Measurements from ENCODE around the gene DCBLD1.

DCBLD1 gene

GRCh38 chr6:117555882-117556498, 73.5 kb downstream of the DCBLD1 start:
- no peak overlapping the region for H3K4me3 ChIP-seq (ENCODE audit: low read depth, low read length)
- in situ Hi-C loops (cut with HindIII; ENCODE audit: low sequenced_read_pairs), result no loop called here
- TF ChIP-seq CTCF (IDR thresholded peaks at IDR 0.05; ENCODE audit: low read depth, low read length), result peak; percentile 68
- peak; percentile 55 for DNase-seq (ENCODE audit: low read depth, low spot score)

- in situ Hi-C loops (cut with HindIII; ENCODE audit: low sequenced_read_pairs), result no loop called here
- no peak overlapping the region for H3K4me3 ChIP-seq (ENCODE audit: low read depth, low read length)
- TF ChIP-seq CTCF (IDR thresholded peaks at IDR 0.05; ENCODE audit: low read depth, low read length), result no peak
- no peak for DNase-seq (ENCODE audit: low read depth, low spot score)
These were observed 75.5 kb downstream of the DCBLD1 start for GRCh38 chr6:117557951-117558350.

GRCh38 chr6:117558818-117559217, 76.3 kb downstream of the DCBLD1 start:
- no peak for DNase-seq (ENCODE audit: low read depth, low spot score)
- no peak overlapping the region for H3K4me3 ChIP-seq (ENCODE audit: low read depth, low read length)
- TF ChIP-seq CTCF (IDR thresholded peaks at IDR 0.05; ENCODE audit: low read depth, low read length), result no peak
- in situ Hi-C loops (cut with HindIII; ENCODE audit: low sequenced_read_pairs), result no loop called here

GRCh38 chr6:117559299-117559698, 76.8 kb downstream of the DCBLD1 start:
- in situ Hi-C loops (cut with HindIII; ENCODE audit: low sequenced_read_pairs), result no loop called here

GRCh38 chr6:117561128-117561527, 78.7 kb downstream of the DCBLD1 start:
- DNase-seq (ENCODE audit: low read depth, low spot score), result no peak
- no peak for TF ChIP-seq CTCF (IDR thresholded peaks at IDR 0.05; ENCODE audit: low read depth, low read length)
- H3K4me3 ChIP-seq (ENCODE audit: low read depth, low read length), result no peak overlapping the region
- in situ Hi-C loops (cut with HindIII; ENCODE audit: low sequenced_read_pairs), result no loop called here

More at GRCh38 chr6:117559299-117559698, 76.8 kb downstream of the DCBLD1 start:
- TF ChIP-seq CTCF (IDR thresholded peaks at IDR 0.05; ENCODE audit: low read depth, low read length), result no peak
- DNase-seq (ENCODE audit: low read depth, low spot score), result no peak
- H3K4me3 ChIP-seq (ENCODE audit: low read depth, low read length), result no peak overlapping the region

GRCh38 chr6:117564681-117565080, 82.2 kb downstream of the DCBLD1 start:
- no peak for DNase-seq (ENCODE audit: low read depth, low spot score)
- in situ Hi-C loops (cut with HindIII; ENCODE audit: low sequenced_read_pairs), result no loop called here
- TF ChIP-seq CTCF (IDR thresholded peaks at IDR 0.05; ENCODE audit: low read depth, low read length), result no peak
- no peak overlapping the region for H3K4me3 ChIP-seq (ENCODE audit: low read depth, low read length)
